GM19099 (cell line): ENCODE results near the gene CDH11.

Experiments
- POLR2A ChIP-seq: IDR thresholded peaks from 3 replicates; pipeline ENCODE4 v1.6.1; 2011; ENCODE audit warnings: low read depth; ENCODE audit not compliant: insufficient read length; ENCODE audit errors: extremely low read depth

Gene CDH11

DNA sequence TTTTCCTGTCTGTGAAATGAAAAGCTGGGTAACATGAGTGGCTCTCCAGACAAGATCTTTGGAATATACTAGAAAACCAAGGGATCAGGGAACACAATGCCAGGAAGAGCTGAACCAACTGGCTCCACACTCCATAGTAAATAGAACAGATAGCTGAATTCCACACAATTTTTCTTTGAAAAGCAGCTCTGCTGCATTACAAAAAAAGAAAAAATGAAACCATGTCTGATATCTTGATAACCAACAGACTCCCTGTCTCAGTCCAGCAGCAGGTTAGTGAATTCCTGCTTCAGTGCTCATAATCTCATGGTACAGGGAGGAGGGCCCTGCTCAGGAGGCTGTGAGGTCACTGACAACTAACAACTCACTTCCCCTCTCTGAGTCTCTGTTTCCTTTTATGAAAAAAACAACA, 97.1 kb downstream of the CDH11 start:
- no peak for TF ChIP-seq POLR2A

DNA sequence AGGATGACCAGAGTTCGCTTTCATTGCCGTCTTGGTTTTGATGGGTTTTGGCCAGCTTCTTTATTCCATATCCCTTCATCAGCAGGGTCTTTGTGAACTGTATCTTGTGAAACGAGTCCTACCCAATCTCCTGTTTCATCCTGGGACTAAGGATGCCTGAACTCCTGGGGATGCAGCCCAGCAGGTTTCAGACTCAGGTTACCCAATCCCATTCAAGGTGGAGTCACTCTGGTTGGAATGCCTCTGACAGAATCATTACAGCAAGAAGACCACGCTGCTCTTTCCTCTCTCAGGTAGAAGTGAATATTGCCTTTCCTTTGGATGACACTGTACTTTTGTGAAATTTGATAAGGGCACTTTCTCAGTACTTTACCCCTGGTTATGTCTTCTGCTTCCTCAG, 98.1 kb downstream of the CDH11 start:
- TF ChIP-seq POLR2A, result no peak

DNA sequence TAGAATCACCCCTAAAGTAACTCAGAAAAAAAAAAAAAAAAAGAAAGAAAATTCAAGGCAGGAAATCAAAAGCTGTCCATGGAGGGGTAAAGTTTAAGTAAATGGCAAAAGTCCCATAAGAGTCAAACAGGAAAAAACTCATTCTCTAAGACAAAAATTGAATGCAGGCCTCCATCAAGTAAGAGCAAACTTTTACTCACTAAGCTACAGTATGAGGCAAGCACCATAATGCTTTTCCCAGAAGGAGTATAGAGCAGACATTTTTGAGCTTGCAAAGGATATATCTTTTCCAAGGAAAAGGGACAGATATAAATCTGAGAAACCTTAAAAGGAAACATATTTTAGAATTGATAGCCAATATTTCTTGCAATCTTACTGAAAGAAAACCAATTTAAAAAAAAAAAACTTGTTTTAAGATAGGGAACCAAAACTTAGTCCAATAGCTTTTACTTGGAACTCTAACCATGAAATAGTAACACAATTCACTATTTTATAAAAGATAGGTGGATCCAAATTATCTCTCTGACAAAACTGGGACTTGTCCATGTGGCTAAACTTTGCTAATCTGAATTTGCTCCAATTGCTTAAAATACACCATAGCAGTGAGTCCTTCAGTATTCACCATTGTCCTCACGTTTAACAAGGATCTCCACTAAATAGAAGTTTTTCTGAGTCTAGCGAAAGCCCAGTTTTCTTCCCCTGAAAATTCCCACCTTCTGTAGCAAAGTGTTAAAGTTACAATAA, 99.8 kb downstream of the CDH11 start:
- TF ChIP-seq POLR2A, result no peak

DNA sequence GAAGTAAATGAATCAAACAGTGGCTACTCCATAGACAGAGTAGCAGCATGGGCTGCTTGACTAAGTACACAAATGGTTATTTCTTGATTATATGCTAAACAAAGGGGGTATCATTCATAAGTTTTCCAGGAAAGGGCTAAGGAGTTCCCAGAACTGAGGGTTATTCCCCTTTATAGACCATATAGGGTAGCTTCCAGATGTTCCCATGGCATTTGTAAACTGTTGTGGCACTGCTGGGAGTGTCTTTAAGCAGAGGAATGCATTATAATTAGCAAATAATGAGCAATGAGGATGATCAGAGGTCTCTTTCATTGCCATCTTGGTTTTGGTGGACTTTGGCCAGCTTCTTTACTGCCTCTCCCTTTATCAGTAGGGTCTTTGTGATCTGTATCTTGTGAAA, 105.1 kb downstream of the CDH11 start:
- no peak for TF ChIP-seq POLR2A

DNA sequence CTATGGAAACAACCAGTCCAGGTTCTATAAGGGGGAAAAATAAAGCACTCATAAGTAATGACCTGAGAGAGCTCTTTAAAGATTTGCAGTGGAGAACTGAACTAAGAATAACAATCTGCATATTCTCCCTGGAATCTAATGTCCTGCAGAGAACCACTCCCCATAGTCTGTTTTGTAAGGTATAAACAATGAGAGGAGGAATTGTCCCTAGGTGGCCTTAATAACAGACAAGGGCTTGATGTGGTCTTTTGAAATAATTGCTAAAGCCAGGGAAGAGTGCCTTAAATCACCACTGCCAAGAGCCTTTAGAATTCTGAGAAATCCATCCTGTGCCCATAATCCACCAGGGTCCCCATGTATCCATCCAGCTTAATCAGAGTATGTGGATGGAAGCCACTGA, 106.3 kb downstream of the CDH11 start:
- no peak for TF ChIP-seq POLR2A

DNA sequence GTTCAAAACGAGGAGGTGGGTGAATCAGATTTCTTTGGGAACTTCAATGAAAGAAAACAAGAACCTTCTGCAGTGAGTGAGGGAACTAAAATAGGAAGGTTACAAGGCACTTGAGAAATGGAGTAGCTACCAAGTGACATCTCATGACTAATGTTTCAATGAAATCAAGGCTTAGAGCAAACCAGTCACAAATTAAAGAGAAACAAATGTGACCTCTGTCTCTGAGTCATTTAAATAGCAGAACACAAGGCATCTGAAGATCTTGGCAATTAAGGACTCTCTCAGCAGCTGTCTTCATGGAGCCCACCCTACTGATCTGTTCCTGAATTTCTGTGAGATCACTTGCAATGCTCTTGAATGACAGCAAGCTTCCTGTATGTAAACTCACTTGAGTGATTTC, 109.5 kb downstream of the CDH11 start:
- TF ChIP-seq POLR2A, result no peak

DNA sequence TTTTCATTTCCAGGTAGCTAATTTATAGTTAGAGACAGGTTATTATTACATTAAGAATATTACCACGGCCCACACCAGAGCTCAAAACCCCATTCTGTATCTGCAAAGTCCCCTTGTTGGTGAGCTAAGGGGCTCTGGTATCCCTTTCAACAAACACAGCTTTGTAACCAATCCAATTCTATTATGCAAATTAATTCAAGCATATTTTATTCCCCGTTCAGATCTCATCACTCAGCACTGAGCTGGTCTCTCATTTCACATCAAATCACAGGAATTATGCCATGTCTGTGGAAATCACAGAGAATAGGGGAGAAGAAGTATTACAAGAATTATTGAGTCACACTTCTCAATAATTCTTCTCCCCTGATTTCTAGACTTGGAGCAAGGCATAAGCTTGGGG, 111.7 kb downstream of the CDH11 start:
- TF ChIP-seq POLR2A, result no peak

DNA sequence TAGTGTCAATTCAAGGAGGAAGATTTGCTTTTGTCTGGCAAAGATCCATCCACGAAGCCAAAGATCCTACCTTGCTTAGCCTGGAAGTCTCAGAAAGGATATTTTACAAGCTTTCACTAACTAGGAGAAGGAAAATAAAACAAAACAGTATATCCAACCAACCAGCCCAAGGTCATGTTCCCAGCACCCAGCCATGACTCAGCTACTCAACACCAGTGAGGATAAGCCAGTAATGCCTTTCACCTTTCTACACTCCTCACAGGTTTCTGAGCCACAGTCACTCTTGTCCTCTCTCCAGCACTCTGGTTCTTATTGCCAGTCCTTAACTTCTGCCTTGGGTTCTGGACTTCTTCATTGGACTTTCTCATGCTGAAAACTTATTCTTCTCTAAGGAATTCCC, 116.2 kb downstream of the CDH11 start:
- no peak for TF ChIP-seq POLR2A

DNA sequence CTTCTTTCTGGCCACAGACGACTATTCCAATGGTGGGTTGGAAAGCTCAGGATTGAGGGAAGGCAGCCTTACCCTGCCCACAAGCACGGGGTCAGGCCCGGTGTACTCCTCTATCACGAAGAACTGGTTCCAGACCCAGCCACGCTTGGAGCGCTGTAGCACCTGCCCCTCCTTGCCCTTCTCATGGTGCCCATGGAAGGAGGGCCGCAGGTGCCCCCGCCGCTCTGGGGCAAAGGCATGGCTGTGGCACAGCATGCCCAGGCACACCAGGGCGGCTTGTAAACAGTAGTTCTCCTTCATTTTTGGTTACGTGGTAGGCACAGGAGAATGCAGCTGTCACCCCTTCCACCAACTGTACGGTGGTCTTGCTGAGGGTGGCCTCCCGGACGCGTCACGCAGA, 117.3 kb downstream of the CDH11 start:
- no peak for TF ChIP-seq POLR2A

DNA sequence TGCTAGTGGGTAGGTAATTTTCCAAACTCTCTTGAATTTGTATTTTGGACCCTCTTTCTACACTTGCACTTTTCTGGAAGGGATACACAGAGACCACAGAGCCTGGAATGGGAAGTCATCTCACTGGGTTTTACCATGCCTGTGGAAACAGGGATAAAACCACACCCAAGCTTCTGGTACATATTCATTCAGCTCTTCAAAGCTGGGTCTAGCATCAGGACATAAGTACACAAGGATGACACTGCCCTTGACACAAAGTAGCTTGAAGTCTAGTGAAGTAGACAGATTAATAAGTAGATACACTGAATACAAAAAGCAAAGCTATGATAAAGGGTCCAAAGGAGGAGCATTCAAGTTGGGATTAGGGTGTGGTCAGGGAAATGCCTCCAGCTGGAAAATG, 118.2 kb downstream of the CDH11 start:
- TF ChIP-seq POLR2A, result no peak

DNA sequence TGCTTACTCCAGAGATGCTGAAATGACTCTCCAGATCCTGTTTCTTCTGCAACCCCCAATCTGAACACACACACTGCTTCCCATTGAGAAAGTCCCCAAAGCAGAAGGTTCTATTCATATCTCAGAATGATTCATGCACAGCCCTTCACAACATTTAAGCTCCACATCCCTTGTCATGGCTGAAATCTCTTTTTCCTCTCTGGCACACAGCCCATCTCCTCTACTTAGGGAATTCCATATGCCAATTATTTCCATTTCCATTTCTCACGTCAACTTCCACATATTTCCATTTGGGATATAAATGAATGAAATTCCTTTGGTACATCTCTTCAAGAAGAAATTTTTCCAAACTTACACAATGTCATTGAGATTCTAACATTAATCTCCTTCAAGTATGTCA, 119.6 kb downstream of the CDH11 start:
- TF ChIP-seq POLR2A, result no peak

DNA sequence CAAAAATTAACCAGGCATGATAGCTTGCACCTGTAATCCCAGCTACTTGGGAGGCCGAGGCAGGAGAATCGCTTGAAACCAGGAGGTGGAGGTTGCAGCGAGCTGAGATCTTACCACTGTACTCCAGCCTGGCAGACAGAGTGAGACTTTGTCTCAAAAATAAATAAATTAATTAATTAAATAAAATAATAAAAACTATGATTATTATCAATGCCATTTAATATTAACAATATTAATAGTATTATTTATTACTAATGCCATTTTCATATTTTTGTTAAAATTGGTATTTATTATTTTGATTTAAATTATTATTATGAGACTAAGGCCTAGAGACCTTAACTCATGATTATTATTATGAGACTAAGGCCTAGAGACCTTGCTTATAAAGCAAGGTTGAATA, 121.2 kb downstream of the CDH11 start:
- no peak for TF ChIP-seq POLR2A

DNA sequence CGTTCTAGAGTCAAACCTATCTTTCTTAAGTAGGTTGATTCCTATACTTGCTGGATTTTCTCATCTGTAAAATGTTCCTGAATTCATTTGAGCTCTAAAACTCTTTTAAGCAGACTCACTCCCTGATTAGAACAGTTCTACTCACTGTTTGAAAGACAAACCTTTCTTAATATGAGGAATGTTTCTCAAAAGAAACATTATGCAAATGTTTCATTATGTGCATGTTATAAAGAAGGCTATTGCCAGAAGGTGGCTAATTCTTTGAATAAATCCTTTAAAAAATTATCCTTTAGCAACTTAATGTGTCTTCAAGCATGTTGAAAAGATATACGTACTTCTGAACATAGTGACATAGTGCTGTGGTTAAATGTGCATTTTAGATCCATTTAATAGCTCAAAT, 124.1 kb downstream of the CDH11 start:
- TF ChIP-seq POLR2A, result no peak

DNA sequence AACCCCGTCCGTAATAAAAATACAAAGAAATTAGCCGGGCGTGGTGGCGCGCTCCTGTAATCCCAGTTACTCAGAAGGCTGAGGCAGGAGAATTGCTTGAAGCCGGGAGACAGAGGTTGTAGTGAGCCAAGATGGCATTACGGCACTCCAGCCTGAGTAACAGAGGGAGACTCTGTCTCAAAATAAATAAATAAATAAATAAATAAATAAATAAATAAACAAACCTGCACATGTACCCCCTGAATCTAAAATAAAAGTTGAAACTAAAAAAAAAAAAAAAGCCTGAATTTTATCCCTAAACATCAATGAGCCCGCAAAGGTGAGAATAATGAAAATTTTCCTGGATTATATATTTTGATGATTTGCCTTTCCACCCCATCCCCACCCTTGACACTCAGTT, 124.7 kb downstream of the CDH11 start:
- TF ChIP-seq POLR2A, result no peak

DNA sequence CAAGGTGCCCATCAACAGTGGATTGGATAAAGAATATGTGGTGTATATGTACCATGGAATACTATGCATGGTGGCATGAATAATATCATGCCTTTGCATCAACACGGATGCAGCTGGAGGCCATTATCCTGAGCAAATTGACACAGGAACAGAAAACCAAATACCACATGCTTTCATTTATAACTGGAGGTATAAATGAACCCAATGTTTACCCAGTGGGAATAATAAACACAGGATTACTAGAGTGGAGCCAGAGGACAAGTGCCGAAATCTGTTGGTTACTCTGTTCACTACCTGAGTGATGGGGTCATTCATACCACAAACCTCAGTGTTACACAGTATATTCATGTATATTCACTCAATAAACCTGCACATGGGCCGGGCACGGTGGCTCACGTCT, 125.2 kb downstream of the CDH11 start:
- TF ChIP-seq POLR2A, result no peak

DNA sequence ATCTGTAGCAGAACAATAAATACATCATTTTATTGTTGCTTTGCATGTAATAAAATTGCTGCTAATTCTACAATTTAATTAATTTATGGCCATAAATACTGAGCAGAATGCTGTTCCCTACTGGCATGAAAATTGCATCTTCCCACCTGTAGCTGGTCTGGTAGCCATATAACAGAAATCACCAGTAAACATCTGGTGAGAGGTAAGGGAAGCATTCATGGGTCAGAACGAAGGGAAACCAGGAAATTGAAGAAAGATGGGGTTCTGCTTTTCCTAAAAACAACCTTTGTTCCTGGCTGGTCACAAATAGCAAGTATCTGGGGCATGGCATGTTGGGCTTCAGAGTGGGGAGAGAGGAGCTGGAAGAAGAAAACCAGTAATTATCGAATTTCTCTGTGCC, 128.4 kb downstream of the CDH11 start:
- TF ChIP-seq POLR2A, result no peak

DNA sequence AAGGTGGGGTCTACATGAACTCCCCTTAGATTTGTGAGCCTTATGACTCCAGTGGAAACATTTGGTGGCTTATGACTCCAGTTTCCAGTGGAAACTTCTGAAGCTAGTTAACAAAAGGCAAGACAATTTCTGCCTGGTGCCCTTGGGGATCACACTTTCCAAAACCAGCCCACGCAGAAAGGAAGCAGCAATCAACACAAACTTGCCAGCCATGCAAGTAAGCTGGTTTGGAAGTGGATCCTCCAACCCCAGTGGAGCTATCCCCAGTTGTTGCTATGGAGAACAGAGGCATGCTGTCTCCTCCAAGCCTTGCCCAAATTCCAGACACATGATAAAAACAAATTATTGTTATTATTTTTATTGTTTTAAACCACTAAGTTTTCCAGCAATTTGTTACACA, 130.9 kb downstream of the CDH11 start:
- no peak for TF ChIP-seq POLR2A

DNA sequence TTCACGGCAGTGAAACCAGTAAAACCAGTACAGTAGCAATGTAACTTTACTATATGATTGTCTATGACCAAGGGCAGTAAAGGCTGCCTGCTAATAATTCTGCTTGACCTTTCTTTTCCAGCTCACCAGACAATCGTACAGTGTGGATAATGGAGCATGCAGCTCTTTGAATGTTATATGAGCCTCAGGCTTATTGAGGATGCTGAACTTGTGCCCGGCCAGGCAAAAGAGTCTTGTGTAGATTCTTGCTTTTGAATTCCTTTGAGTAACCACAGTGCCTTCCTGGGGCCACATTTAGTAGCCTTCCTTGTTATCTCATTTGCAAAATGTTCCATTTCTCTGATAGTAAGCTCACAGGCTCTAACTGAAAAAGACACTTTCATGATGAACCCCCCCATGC, 131.8 kb downstream of the CDH11 start:
- TF ChIP-seq POLR2A, result no peak

DNA sequence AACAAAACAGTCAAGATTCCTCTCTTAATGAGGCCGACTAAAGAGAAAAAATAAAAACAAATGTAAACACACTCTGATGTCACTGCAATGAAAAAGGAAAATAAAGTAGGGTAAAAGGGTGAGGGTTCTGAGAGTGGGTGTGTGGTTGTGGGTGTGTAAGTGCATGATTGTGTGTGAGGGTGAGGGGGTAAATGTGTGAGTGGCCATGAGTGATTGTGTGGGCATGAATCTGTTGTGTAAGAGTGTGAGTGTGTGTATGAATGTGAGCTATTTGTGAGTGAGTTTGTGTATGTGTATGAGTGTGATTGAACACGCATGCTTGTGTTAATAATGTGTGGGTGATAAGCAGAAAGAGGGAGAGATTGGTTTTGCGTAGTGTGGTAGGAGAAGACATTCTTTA, 132.8 kb downstream of the CDH11 start:
- TF ChIP-seq POLR2A, result no peak
